Measurements from ENCODE around the gene CHURC1.

DNA sequence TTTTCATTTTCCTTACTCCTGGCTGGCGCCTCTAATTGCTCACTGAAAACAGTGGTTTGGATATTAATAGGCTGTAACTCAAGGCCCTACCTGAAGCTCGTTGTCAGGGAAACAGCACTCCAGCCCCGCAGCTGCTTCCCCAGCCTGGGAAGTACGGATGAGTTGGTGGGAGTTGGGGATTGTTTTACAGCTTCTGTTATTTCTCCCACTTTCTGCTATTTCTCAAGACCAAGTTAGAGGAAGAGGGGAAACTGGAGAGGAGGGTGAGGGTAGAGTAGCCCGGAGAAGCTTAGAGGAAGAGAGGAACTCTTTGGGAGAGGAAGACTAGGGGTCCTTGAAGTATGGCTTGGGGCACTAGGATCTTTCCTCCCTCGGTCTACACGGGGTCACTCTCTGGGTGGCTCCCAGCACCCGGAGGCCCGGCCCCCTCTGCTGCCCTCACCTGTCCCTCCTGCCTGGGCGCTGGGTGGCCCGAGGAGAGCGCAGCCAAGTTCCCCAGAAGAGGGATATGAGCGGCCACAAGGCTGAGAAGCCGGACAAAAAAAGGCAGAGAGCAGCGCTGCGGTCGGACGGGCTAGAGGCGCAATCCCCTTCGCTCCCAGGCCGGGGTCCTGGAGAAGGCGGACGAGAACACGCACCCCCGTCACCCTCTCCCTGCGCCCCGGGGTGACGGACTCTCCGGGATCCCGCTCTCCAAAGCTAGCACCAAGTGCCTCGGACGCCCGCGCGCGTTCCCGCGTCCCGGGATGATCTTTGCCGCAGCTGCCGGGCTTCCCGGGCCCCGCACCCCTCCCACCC, 35.2 kb upstream of the CHURC1 start:
- TF ChIP-seq, protein P1, sequence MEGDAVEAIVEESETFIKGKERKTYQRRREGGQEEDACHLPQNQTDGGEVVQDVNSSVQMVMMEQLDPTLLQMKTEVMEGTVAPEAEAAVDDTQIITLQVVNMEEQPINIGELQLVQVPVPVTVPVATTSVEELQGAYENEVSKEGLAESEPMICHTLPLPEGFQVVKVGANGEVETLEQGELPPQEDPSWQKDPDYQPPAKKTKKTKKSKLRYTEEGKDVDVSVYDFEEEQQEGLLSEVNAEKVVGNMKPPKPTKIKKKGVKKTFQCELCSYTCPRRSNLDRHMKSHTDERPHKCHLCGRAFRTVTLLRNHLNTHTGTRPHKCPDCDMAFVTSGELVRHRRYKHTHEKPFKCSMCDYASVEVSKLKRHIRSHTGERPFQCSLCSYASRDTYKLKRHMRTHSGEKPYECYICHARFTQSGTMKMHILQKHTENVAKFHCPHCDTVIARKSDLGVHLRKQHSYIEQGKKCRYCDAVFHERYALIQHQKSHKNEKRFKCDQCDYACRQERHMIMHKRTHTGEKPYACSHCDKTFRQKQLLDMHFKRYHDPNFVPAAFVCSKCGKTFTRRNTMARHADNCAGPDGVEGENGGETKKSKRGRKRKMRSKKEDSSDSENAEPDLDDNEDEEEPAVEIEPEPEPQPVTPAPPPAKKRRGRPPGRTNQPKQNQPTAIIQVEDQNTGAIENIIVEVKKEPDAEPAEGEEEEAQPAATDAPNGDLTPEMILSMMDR (IDR thresholded peaks at IDR 0.05): no peak
- no peak for TF ChIP-seq POLR2A (IDR thresholded peaks at IDR 0.05)

Data from testis (tissue), 2 donors.